HCT116 (cell line): ENCODE data around the gene UBAP2L.

Experiments used
- ATF3 ChIP-seq: IDR thresholded peaks from 2 replicates; pipeline ENCODE4 v1.6.1; 2012
- CEBPB ChIP-seq: IDR thresholded peaks from 2 replicates; pipeline ENCODE4 v1.6.1; 2012; ENCODE audit warnings: low read depth
- CTCF ChIP-seq, 3 experiments: fragments of 200-600 bp in 1 of 3; sonication (generic) in 1 of 3; IDR thresholded peaks in 2 of 3; conservative IDR thresholded peaks in 1 of 3; 2 replicates each; pipeline ENCODE4 v1.5.1; 2012 to 2017; ENCODE audit warnings: low read depth in 2 of 3, low read length in 2 of 3, antibody characterized with exemption in 1 of 3, borderline replicate concordance in 1 of 3, control low read depth in 1 of 3, mild to moderate bottlenecking in 1 of 3, mixed read lengths in 1 of 3, mixed run types in 1 of 3, moderate library complexity in 1 of 3; ENCODE audit not compliant: insufficient read depth in 1 of 3
- EGR1 ChIP-seq: IDR thresholded peaks from 2 replicates; pipeline ENCODE4 v1.6.1; 2012; ENCODE audit warnings: low read depth
- EZH2 ChIP-seq: fragments of 200-600 bp; sonication (generic); IDR thresholded peaks from 2 replicates; pipeline ENCODE4 v1.6.1; 2017; ENCODE audit warnings: antibody characterized with exemption, mixed run types
- EZH2phosphoT487 ChIP-seq: fragments of 200-600 bp; IDR thresholded peaks from 2 replicates; pipeline ENCODE4 v1.6.1; 2018; ENCODE audit warnings: antibody characterized with exemption, borderline replicate concordance
- MAX ChIP-seq: IDR thresholded peaks from 2 replicates; pipeline ENCODE4 v1.6.1; 2012
- POLR2A ChIP-seq: IDR thresholded peaks from 2 replicates; pipeline ENCODE4 v1.7.0; 2011; ENCODE audit warnings: borderline replicate concordance; ENCODE audit not compliant: insufficient read depth, insufficient read length; ENCODE audit errors: extremely low read depth
- POLR2AphosphoS5 ChIP-seq: IDR thresholded peaks from 2 replicates; pipeline ENCODE4 v1.6.1; 2011; ENCODE audit warnings: mild to moderate bottlenecking, low read depth, low read length, moderate library complexity
- RAD21 ChIP-seq: IDR thresholded peaks from 2 replicates; pipeline ENCODE4 v1.6.1; 2012; ENCODE audit warnings: low read depth, mild to moderate bottlenecking
- SIN3A ChIP-seq: IDR thresholded peaks from 2 replicates; pipeline ENCODE4 v1.6.1; 2012; ENCODE audit warnings: low read depth
- YY1 ChIP-seq: IDR thresholded peaks from 2 replicates; pipeline ENCODE4 v1.6.1; 2011; ENCODE audit warnings: low read length, low read depth, moderate library complexity, mild to moderate bottlenecking; ENCODE audit not compliant: insufficient replicate concordance; ENCODE audit errors: extremely low read depth
- ZFX ChIP-seq: fragments of 450-650 bp; IDR thresholded peaks from 2 replicates; pipeline ENCODE4 v1.6.1; 2017
- ZNF274 ChIP-seq: fragments of 200-500 bp; sonication (Bioruptor generic); IDR thresholded peaks from 2 replicates; pipeline ENCODE4 v1.6.1; 2014; ENCODE audit warnings: mild to moderate bottlenecking, low read depth, low read length, inconsistent platforms

- no peak for TF ChIP-seq ZFX
- TF ChIP-seq EZH2, result no peak
- TF ChIP-seq ZNF274, result no peak
- no peak for TF ChIP-seq CTCF (IDR thresholded peaks at IDR 0.05 in 2 of 3, conservative IDR thresholded peaks at IDR 0.05 in 1 of 3; ENCODE audit: borderline replicate concordance in 1 of 3, insufficient read depth in 1 of 3, low read depth in 2 of 3, low read length in 2 of 3)
- no peak for TF ChIP-seq POLR2AphosphoS5
- TF ChIP-seq ATF3, result no peak
- no peak for TF ChIP-seq RAD21
- no peak for TF ChIP-seq POLR2A
- no peak for TF ChIP-seq CEBPB
- TF ChIP-seq MAX, result no peak
- TF ChIP-seq EZH2phosphoT487, result no peak
- TF ChIP-seq YY1, result no peak
- TF ChIP-seq SIN3A, result no peak
- TF ChIP-seq EGR1, result no peak
These were observed 49.6 kb upstream of the UBAP2L start for GRCh38 chr1:154171223-154171583.
